Measurements from ENCODE around the gene FASTKD1. TPM values are rescaled to one million over a fixed set of nuclear protein-coding genes. Genes with fewer than 3 reads are reported as not detected.
A peak's percentile ranks its signal among the peaks of the same experiment; 100 is the strongest.
"Not testable (repeated sequence)": the region's sequence is repeated elsewhere in the genome, so short reads cannot be mapped to it uniquely, and the experiment has no call there.

Gene FASTKD1
- polyA plus RNA-seq, 4 donors = 26.8 to 47.3 (median 36.4) TPM

GRCh38 chr2:169571571-169571970, 2.1 kb downstream of the FASTKD1 start:
- DNase-seq (ENCODE audit: low read depth in 4 of 4, low spot score in 2 of 4) = no peak

GRCh38 chr2:169570752-169571151, 2.9 kb downstream of the FASTKD1 start:
- DNase-seq (ENCODE audit: low read depth in 4 of 4, low spot score in 2 of 4) = not testable (repeated sequence)

- DNase-seq (ENCODE audit: low read depth in 4 of 4, low spot score in 2 of 4) = no peak
Observed at GRCh38 chr2:169569948-169570347, 3.7 kb downstream of the FASTKD1 start.

GRCh38 chr2:169565686-169566085, 8.0 kb downstream of the FASTKD1 start:
- DNase-seq (ENCODE audit: low read depth in 4 of 4, low spot score in 2 of 4) = no peak

GRCh38 chr2:169562519-169562918, 11.1 kb downstream of the FASTKD1 start:
- DNase-seq (ENCODE audit: low read depth in 4 of 4, low spot score in 2 of 4) = no peak

- DNase-seq (ENCODE audit: low read depth in 4 of 4, low spot score in 2 of 4) = not testable (repeated sequence)
Observed at GRCh38 chr2:169562084-169562483, 11.6 kb downstream of the FASTKD1 start.

- no peak for DNase-seq (ENCODE audit: low read depth in 4 of 4, low spot score in 2 of 4)
Observed at GRCh38 chr2:169561364-169561763, 12.3 kb downstream of the FASTKD1 start.

- no peak for DNase-seq (ENCODE audit: low read depth in 4 of 4, low spot score in 2 of 4)
Observed at GRCh38 chr2:169546756-169547155, 26.9 kb downstream of the FASTKD1 start.

GRCh38 chr2:169542433-169542832, 31.2 kb downstream of the FASTKD1 start:
- DNase-seq (ENCODE audit: low read depth in 4 of 4, low spot score in 2 of 4) = no peak

- no peak for DNase-seq (ENCODE audit: low read depth in 4 of 4, low spot score in 2 of 4)
Observed at GRCh38 chr2:169540146-169540545, 33.5 kb downstream of the FASTKD1 start.

GRCh38 chr2:169539460-169539859, 34.2 kb downstream of the FASTKD1 start:
- not testable (repeated sequence) for DNase-seq (ENCODE audit: low read depth in 4 of 4, low spot score in 2 of 4)

- DNase-seq (ENCODE audit: low read depth in 4 of 4, low spot score in 2 of 4) = peak in 3 of 4 donors; percentile 5 to 15 (median 11)
Observed at GRCh38 chr2:169528271-169528701, 45.4 kb downstream of the FASTKD1 start.

- DNase-seq (ENCODE audit: low read depth in 4 of 4, low spot score in 2 of 4) = no peak
Observed at GRCh38 chr2:169526451-169526850, 47.2 kb downstream of the FASTKD1 start.

GRCh38 chr2:169525434-169525833, 48.2 kb downstream of the FASTKD1 start:
- no peak for DNase-seq (ENCODE audit: low read depth in 4 of 4, low spot score in 2 of 4)

GRCh38 chr2:169523681-169524080, 50.0 kb downstream of the FASTKD1 start:
- no peak for DNase-seq (ENCODE audit: low read depth in 4 of 4, low spot score in 2 of 4)

GRCh38 chr2:169520896-169521295, 52.8 kb downstream of the FASTKD1 start:
- DNase-seq (ENCODE audit: low read depth in 4 of 4, low spot score in 2 of 4) = no peak

- DNase-seq (ENCODE audit: low read depth in 4 of 4, low spot score in 2 of 4) = not testable (repeated sequence)
Observed at GRCh38 chr2:169516488-169516995, 57.1 kb downstream of the FASTKD1 start.

- DNase-seq (ENCODE audit: low read depth in 4 of 4, low spot score in 2 of 4) = not testable (repeated sequence)
Observed at GRCh38 chr2:169514758-169515157, 58.9 kb downstream of the FASTKD1 start.

- DNase-seq (ENCODE audit: low read depth in 4 of 4, low spot score in 2 of 4) = no peak
Observed at GRCh38 chr2:169513926-169514325, 59.7 kb downstream of the FASTKD1 start.

GRCh38 chr2:169513094-169513493, 60.6 kb downstream of the FASTKD1 start:
- DNase-seq (ENCODE audit: low read depth in 4 of 4, low spot score in 2 of 4) = no peak

GRCh38 chr2:169512525-169512924, 61.1 kb downstream of the FASTKD1 start:
- DNase-seq (ENCODE audit: low read depth in 4 of 4, low spot score in 2 of 4) = no peak

- no peak for DNase-seq (ENCODE audit: low read depth in 4 of 4, low spot score in 2 of 4)
Observed at GRCh38 chr2:169511818-169512217, 61.8 kb downstream of the FASTKD1 start.

GRCh38 chr2:169510496-169510895, 63.2 kb downstream of the FASTKD1 start:
- DNase-seq (ENCODE audit: low read depth in 4 of 4, low spot score in 2 of 4) = no peak

All from left renal cortex interstitium (tissue), 4 donors.